Stimulated activated CD4-positive, alpha-beta T cell treated with anti-CD3 and anti-CD28 coated beads, Interleukin-4, amount 100 ng/mL, for 1 hour (primary cell): ENCODE data around the gene FOXA2.
"Not testable (repeated sequence)": the region's sequence is repeated elsewhere in the genome, so short reads cannot be mapped to it uniquely, and the experiment has no call there.

Experiments
- DNase-seq: peaks from one replicate; pipeline ENCODE4 v3.0.0-alpha.2; 2020

The FOXA2 gene

GRCh38 chr20:22567944-22568871 lies 16.2 kb downstream of the FOXA2 start:
- no peak for DNase-seq

- DNase-seq: no peak
Observed at GRCh38 chr20:22566876-22567658, 17.3 kb downstream of the FOXA2 start.

- no peak for DNase-seq
Observed at GRCh38 chr20:22563062-22563965, 21.1 kb downstream of the FOXA2 start.

- no peak for DNase-seq
Observed at GRCh38 chr20:22562620-22563019, 21.8 kb downstream of the FOXA2 start.

- DNase-seq: no peak
Observed at GRCh38 chr20:22561965-22562577, 22.3 kb downstream of the FOXA2 start.

GRCh38 chr20:22560817-22561216 lies 23.6 kb downstream of the FOXA2 start:
- DNase-seq: no peak

- DNase-seq: no peak
Observed at GRCh38 chr20:22559711-22560318, 24.6 kb downstream of the FOXA2 start.

- DNase-seq: no peak
Observed at GRCh38 chr20:22557403-22558276, 26.7 kb downstream of the FOXA2 start.

GRCh38 chr20:22556565-22557056 lies 27.8 kb downstream of the FOXA2 start:
- DNase-seq: no peak

- DNase-seq: no peak
Observed at GRCh38 chr20:22555791-22556564, 28.4 kb downstream of the FOXA2 start.

GRCh38 chr20:22554391-22554790 lies 30.0 kb downstream of the FOXA2 start:
- no peak for DNase-seq

- not testable (repeated sequence) for DNase-seq
Observed at GRCh38 chr20:22550514-22550913, 33.9 kb downstream of the FOXA2 start.

GRCh38 chr20:22548040-22548439 lies 36.3 kb downstream of the FOXA2 start:
- DNase-seq: no peak

- no peak for DNase-seq
Observed at GRCh38 chr20:22546344-22546743, 38.0 kb downstream of the FOXA2 start.

- DNase-seq: no peak
Observed at GRCh38 chr20:22545045-22545444, 39.3 kb downstream of the FOXA2 start.

GRCh38 chr20:22544462-22544861 lies 39.9 kb downstream of the FOXA2 start:
- no peak for DNase-seq

GRCh38 chr20:22542427-22542826 lies 41.9 kb downstream of the FOXA2 start:
- no peak for DNase-seq

GRCh38 chr20:22540832-22541231 lies 43.5 kb downstream of the FOXA2 start:
- no peak for DNase-seq

GRCh38 chr20:22536956-22537756 lies 47.2 kb downstream of the FOXA2 start:
- DNase-seq: no peak
